GM12878 (cell line): ENCODE data around the gene POLD1. TPM values are rescaled to one million over a fixed set of nuclear protein-coding genes. Genes with fewer than 3 reads are reported as not detected.

Experiments used
- ATAC-seq: fragments of 200-7000 bp; cut with Tn5 transposase; 3 replicates; pipeline ENCODE4 v1.9.1; 2020; ENCODE audit warnings: mild to moderate bottlenecking, moderate library complexity
- BruUV-seq: library from RNA; stranded (reverse); fragments of 400-500 nt; replicated peaks from 2 replicates; lab custom pipeline; 2021; lab: Mats Ljungman, UMichigan
- CTCF ChIA-PET: fragments of 300-600 bp; sonication (Branson Sonifier 250); formaldehyde crosslinking; extraction: SDS; loops from one replicate; lab custom pipeline; 2021; ENCODE audit warnings: inconsistent platforms; lab: Yijun Ruan, JAX
- POLR2A ChIA-PET: fragments of 350-600 bp; formaldehyde crosslinking; extraction: SDS; loops from one replicate; lab custom pipeline; 2021; ENCODE audit warnings: inconsistent platforms; lab: Charles Lee
- RAD21 ChIA-PET: fragments of 300-600 bp; sonication (Branson Sonifier 250); formaldehyde crosslinking; loops from one replicate; lab custom pipeline; 2023; ENCODE audit warnings: antibody characterized with exemption; ENCODE audit not compliant: unreplicated experiment; lab: Charles Lee
- SMC1A ChIA-PET: fragments of 300-600 bp; sonication (Branson Sonifier 250); formaldehyde crosslinking; loops from one replicate; lab custom pipeline; 2023; ENCODE audit not compliant: unreplicated experiment, uncharacterized antibody; lab: Charles Lee
- DNase-seq: peaks from one replicate; pipeline ENCODE4 v3.0.0-alpha.2; 2011; ENCODE audit warnings: low read depth, low spot score
- FAIRE-seq: peaks from 3 replicates; lab custom pipeline; 2011; peaks lifted over from hg19 to GRCh38; lab: Jason Lieb, UNC
- H2AFZ ChIP-seq: 2 replicates; pipeline ENCODE4 v1.6.0; 2011; ENCODE audit warnings: low read depth, low read length, control low read depth; ENCODE audit not compliant: control insufficient read depth
- H3K27ac ChIP-seq: 2 replicates; pipeline ENCODE4 v1.5.1; 2011; ENCODE audit warnings: control low read depth; ENCODE audit not compliant: control insufficient read depth, insufficient read depth
- H3K27me3 ChIP-seq, 2 experiments: replicated peaks in 1 of 2; 2 replicates each; pipeline versions ENCODE4 v1.6.0 to v1.6.1; 2011; ENCODE audit warnings: low read length in 1 of 2; ENCODE audit not compliant: control insufficient read depth in 2 of 2, insufficient read depth in 2 of 2
- H3K36me3 ChIP-seq, 2 experiments: 2 replicates each; pipeline ENCODE4 v1.5.1; 2011; ENCODE audit warnings: low read length in 1 of 2; ENCODE audit not compliant: control insufficient read depth in 2 of 2, insufficient read depth in 2 of 2
- H3K4me1 ChIP-seq: 2 replicates; pipeline ENCODE4 v1.6.1; 2011; ENCODE audit warnings: mild to moderate bottlenecking, low read length, moderate library complexity, mixed read lengths; ENCODE audit not compliant: control insufficient read depth, insufficient read depth
- H3K4me2 ChIP-seq: 2 replicates; pipeline ENCODE4 v1.6.0; 2011; ENCODE audit warnings: control low read depth; ENCODE audit not compliant: control insufficient read depth, insufficient read depth
- H3K4me3 ChIP-seq: fragments of 200-600 bp; sonication (generic); 2 replicates; pipeline ENCODE4 v1.5.1; 2016
- H3K79me2 ChIP-seq: 2 replicates; pipeline ENCODE4 v1.6.0; 2011; ENCODE audit warnings: low read length; ENCODE audit not compliant: control insufficient read depth, insufficient read depth
- H3K9ac ChIP-seq: 2 replicates; pipeline ENCODE4 v1.8.0; 2011; ENCODE audit warnings: low read length, control low read depth, mixed read lengths; ENCODE audit not compliant: control insufficient read depth, insufficient read depth
- H3K9me3 ChIP-seq: replicated peaks from 3 replicates; pipeline ENCODE4 v1.5.1; 2011; ENCODE audit warnings: mild to moderate bottlenecking, low read length; ENCODE audit not compliant: control insufficient read depth, insufficient read depth
- H4K20me1 ChIP-seq: 2 replicates; pipeline ENCODE4 v1.6.0; 2011; ENCODE audit not compliant: control insufficient read depth, insufficient read depth
- ASH2L ChIP-seq: fragments of 300-600, 200-600 bp; sonication (generic); IDR thresholded peaks from 2 replicates; pipeline ENCODE4 v1.6.1; 2017; ENCODE audit warnings: low read depth, mild to moderate bottlenecking, borderline replicate concordance
- EP300 ChIP-seq, 2 experiments: fragments of 150-350 bp in 1 of 2; IDR thresholded peaks; 2 replicates each; pipeline ENCODE4 v1.6.1; 2011 to 2012; ENCODE audit warnings: low read depth in 2 of 2, low read length in 2 of 2, borderline replicate concordance in 1 of 2, improper control_type of control experiment in 1 of 2, inconsistent platforms in 1 of 2; ENCODE audit not compliant: control insufficient read depth in 1 of 2
- HDAC2 ChIP-seq: fragments of 200-600 bp; sonication (generic); IDR thresholded peaks from 2 replicates; pipeline ENCODE4 v1.6.1; 2017
- IKZF1 ChIP-seq: fragments of 450-650 bp; conservative IDR thresholded peaks from 2 replicates; pipeline ENCODE4 v1.6.1; 2017; ENCODE audit warnings: antibody characterized with exemption, mild to moderate bottlenecking
- KAT2A ChIP-seq: conservative IDR thresholded peaks from 2 replicates; pipeline ENCODE4 v1.6.1; 2011; ENCODE audit warnings: low read depth, low read length; ENCODE audit not compliant: control insufficient read depth
- KDM1A ChIP-seq: fragments of 200-600 bp; sonication (generic); IDR thresholded peaks from 2 replicates; pipeline ENCODE4 v1.6.1; 2016; ENCODE audit warnings: borderline replicate concordance
- MEF2A ChIP-seq: IDR thresholded peaks from 2 replicates; pipeline ENCODE4 v1.6.1; 2011; ENCODE audit warnings: low read depth, mild to moderate bottlenecking, low read length, moderate library complexity; ENCODE audit not compliant: insufficient read depth
- MLLT1 ChIP-seq: fragments of 450-650 bp; IDR thresholded peaks from 2 replicates; pipeline ENCODE4 v1.6.1; 2016; ENCODE audit warnings: mild to moderate bottlenecking
- PAX5 ChIP-seq: IDR thresholded peaks from 2 replicates; pipeline ENCODE4 v1.6.1; 2011; ENCODE audit warnings: low read depth, low read length, borderline replicate concordance
- POLR2A ChIP-seq: IDR thresholded peaks from 2 replicates; pipeline ENCODE4 v1.6.1; 2011; ENCODE audit warnings: low read depth, mild to moderate bottlenecking, low read length
- SP1 ChIP-seq: IDR thresholded peaks from one replicate; pipeline ENCODE4 v1.6.1; 2011; ENCODE audit warnings: low read depth, low read length
- SPI1 ChIP-seq: IDR thresholded peaks from 2 replicates; pipeline ENCODE4 v1.6.1; 2011; ENCODE audit warnings: low read depth, mild to moderate bottlenecking, low read length, moderate library complexity, borderline replicate concordance; ENCODE audit not compliant: insufficient read depth
- STAT1 ChIP-seq: fragments of 450-650 bp; conservative IDR thresholded peaks from 2 replicates; pipeline ENCODE4 v1.6.1; 2014; ENCODE audit warnings: antibody characterized with exemption, mild to moderate bottlenecking
- ZNF687 ChIP-seq: fragments of 450-650 bp; IDR thresholded peaks from 2 replicates; pipeline ENCODE4 v1.6.1; 2017; ENCODE audit warnings: mild to moderate bottlenecking, moderate library complexity
- ZZZ3 ChIP-seq: IDR thresholded peaks from 2 replicates; pipeline ENCODE4 v1.6.1; 2011; ENCODE audit warnings: low read depth; ENCODE audit not compliant: control insufficient read depth, insufficient read length
- WGBS: methylation state at CpG from one replicate; pipeline ENCODE4 v1.1.6; 2016; ENCODE audit warnings: low lambda C conversion rate; ENCODE audit not compliant: insufficient replicate concordance, insufficient coverage; ENCODE audit errors: missing lambda C conversion rate; 5-methylcytosine and 5-hydroxymethylcytosine counted together
- in situ Hi-C: fragments of 300-500 bp; cut with MboI; formaldehyde crosslinking; loops from 9 replicates; pipeline ENCODE4 v1.14.3; 2018; ENCODE audit warnings: mixed read lengths
- intact Hi-C: fragments of 100-400 bp; cut with micrococcal nuclease; formaldehyde crosslinking; loops from one replicate; pipeline ENCODE4 v1.14.2; 2022; ENCODE audit not compliant: unreplicated experiment
- polyA plus RNA-seq, 11 experiments: library from polyadenylated mRNA; depleted of rRNA in 4 of 11; unstranded in 6 of 11; stranded (reverse) in 5 of 11; fragments of >200 nt; fragmentation: Nextera tagmentation in 4 of 11; fragmentation: Illumina TruSeq in 1 of 11; extraction: Ambion mirVana in 4 of 11; extraction: Trizol in 1 of 11; gene quantifications; 1 replicate in 1 of 11; 2 replicates in 10 of 11; pipeline versions ENCODE4 v1.2.1 to v1.2.3, GENCODE V29; 2011 to 2016; ENCODE audit warnings: inconsistent platforms in 2 of 11, missing spikeins in 2 of 11, low read depth in 1 of 11
- total RNA-seq, 4 experiments: library from RNA; depleted of rRNA in 3 of 4; stranded (reverse); fragments of >200 nt in 3 of 4; fragmentation: Illumina TruSeq in 1 of 4; extraction: Trizol in 1 of 4; gene quantifications; 2 replicates each; pipeline versions ENCODE4 v1.2.1 to v1.2.3, GENCODE V29; 2013 to 2021

Gene POLD1
- total and polyA plus RNA-seq, 10 of the 15 experiments (the other 5 are each of a cell fraction or from before 2014, with no cell fraction given) = 0.76 to 165 (median 63.4) TPM

GRCh38 chr19:50460161-50460765 is 76.1 kb downstream of the POLD1 start:
- intact Hi-C loops (loop anchor here (2.0 kb wide), 2 partner anchors 29 to 41 kb away; partner anchors contain the start of gene SPIB), in situ Hi-C loops (loop anchor here (5.0 kb wide), 1 partner anchor 93 kb away; the partner anchor contains the start of gene NAPSA)
- peak overlapping the region; percentile 86 for H2AFZ ChIP-seq
- no peaks in the 10 kb centered on the region for H3K79me2 ChIP-seq
- peak overlapping the region; percentile 45; the same call in 1 of the 2 replicates for H3K4me3 ChIP-seq
- H3K9me3 ChIP-seq = no peaks in the 10 kb centered on the region
- no peaks in the 10 kb centered on the region for H4K20me1 ChIP-seq
- H3K4me2 ChIP-seq = peak overlapping the region; percentile 99
- no TSS peak for BruUV-seq
- SMC1A ChIA-PET = interaction anchor here (0.6 to 4.6 kb wide), 23 partner anchors 17 to 119 kb away, joined by 3 to 68 read pairs (median 5); partner anchors contain the start of genes NAPSA, NR1H2, POLD1 and SPIB
- POLR2A ChIA-PET = interaction anchor here (0.5 to 2.0 kb wide), 13 partner anchors 11 to 1467 kb away, joined by 3 to 35 read pairs (median 4); partner anchors contain the start of genes NAPSA, NR1H2, POLD1 and RUVBL2
- 5% methylated on average over 13 of the region's 13 CpGs for WGBS
- H3K27me3 ChIP-seq = no peaks in the 10 kb centered on the region
- FAIRE-seq (peak; percentile 23), ATAC-seq (peak; percentile 95), DNase-seq (peak; percentile 75)
- H3K9ac ChIP-seq = peak overlapping the region; percentile 34
- no peaks in the 10 kb centered on the region for H3K36me3 ChIP-seq
- H3K27ac ChIP-seq = peak overlapping the region; percentile 73
- RAD21 ChIA-PET = interaction anchor here (0.6 to 3.9 kb wide), 29 partner anchors 13 to 304 kb away, joined by 3 to 72 read pairs (median 4); partner anchors contain the start of genes JOSD2, KCNC3, MYBPC2 and NAPSA
- peaks cover 20% of the 10 kb centered on the region for H3K4me1 ChIP-seq
- CTCF ChIA-PET = interaction anchor here (0.6 to 4.6 kb wide), 31 partner anchors 10 to 312 kb away, joined by 3 to 167 read pairs (median 5); partner anchors contain the start of genes JOSD2, KCNC3, NAPSA and NR1H2
- no peak for TF ChIP-seq KDM1A
- peak; percentile 6; the same call in 1 of the 2 replicates for TF ChIP-seq PAX5
- no peak for TF ChIP-seq ZNF687
- peak; percentile 31; the same call in 1 of the 2 replicates for TF ChIP-seq SPI1
- TF ChIP-seq ZZZ3 = no peak
- no peak for TF ChIP-seq SP1
- peak; percentile 60 for TF ChIP-seq IKZF1
- peak in 1 of 2 experiments; percentile 50; a peak in 2 of 4 replicates for TF ChIP-seq EP300 (IDR thresholded peaks at IDR 0.05; ENCODE audit: borderline replicate concordance in 1 of 2, control insufficient read depth in 1 of 2, low read depth in 2 of 2, low read length in 2 of 2)
- TF ChIP-seq MLLT1 = no peak
- no peak for TF ChIP-seq MEF2A
- peak; percentile 28; the same call in 1 of the 2 replicates for TF ChIP-seq POLR2A
- no peak for TF ChIP-seq STAT1
- TF ChIP-seq KAT2A = no peak
- TF ChIP-seq HDAC2 = no peak
- peak; percentile 23; the same call in 1 of the 2 replicates for TF ChIP-seq ASH2L
